Brain microvascular endothelial cell (primary cell): ENCODE data around the gene ANGEL1.
A peak's percentile ranks its signal among the peaks of the same experiment; 100 is the strongest.

Experiments
- DNase-seq: peaks from one replicate; pipeline ENCODE4 v3.0.0-alpha.2; 2020
- H3K27ac ChIP-seq: fragments of 250-450 bp; sonication (Bioruptor Pico); 2 replicates; pipeline ENCODE4 v1.5.1; 2020; ENCODE audit warnings: mild to moderate bottlenecking, moderate library complexity
- H3K27me3 ChIP-seq: fragments of 250-450 bp; sonication (Bioruptor Pico); replicated peaks from 2 replicates; pipeline ENCODE4 v1.5.1; 2020; ENCODE audit warnings: mild to moderate bottlenecking
- H3K36me3 ChIP-seq: fragments of 250-450 bp; sonication (Bioruptor Pico); replicated peaks from 2 replicates; pipeline ENCODE4 v1.5.1; 2020; ENCODE audit warnings: mild to moderate bottlenecking
- H3K4me3 ChIP-seq: 2 replicates; pipeline ENCODE4 v1.5.1; 2011; ENCODE audit warnings: low read depth, mild to moderate bottlenecking, control low read depth, low read length, moderate library complexity
- in situ Hi-C: cut with HindIII; loops from 2 replicates; pipeline ENCODE4 v1.10.0; 2017; ENCODE audit warnings: low sequenced_read_pairs, low pct_ligation_motif_present
- TF ChIP-seq, protein P1 (sequence below): IDR thresholded peaks from 2 replicates; pipeline ENCODE4 v1.5.1; 2011; ENCODE audit warnings: low read depth, mild to moderate bottlenecking, moderate library complexity, low read length, control low read depth, inconsistent platforms; ENCODE audit errors: missing control alignments

ANGEL1 gene

DNA sequence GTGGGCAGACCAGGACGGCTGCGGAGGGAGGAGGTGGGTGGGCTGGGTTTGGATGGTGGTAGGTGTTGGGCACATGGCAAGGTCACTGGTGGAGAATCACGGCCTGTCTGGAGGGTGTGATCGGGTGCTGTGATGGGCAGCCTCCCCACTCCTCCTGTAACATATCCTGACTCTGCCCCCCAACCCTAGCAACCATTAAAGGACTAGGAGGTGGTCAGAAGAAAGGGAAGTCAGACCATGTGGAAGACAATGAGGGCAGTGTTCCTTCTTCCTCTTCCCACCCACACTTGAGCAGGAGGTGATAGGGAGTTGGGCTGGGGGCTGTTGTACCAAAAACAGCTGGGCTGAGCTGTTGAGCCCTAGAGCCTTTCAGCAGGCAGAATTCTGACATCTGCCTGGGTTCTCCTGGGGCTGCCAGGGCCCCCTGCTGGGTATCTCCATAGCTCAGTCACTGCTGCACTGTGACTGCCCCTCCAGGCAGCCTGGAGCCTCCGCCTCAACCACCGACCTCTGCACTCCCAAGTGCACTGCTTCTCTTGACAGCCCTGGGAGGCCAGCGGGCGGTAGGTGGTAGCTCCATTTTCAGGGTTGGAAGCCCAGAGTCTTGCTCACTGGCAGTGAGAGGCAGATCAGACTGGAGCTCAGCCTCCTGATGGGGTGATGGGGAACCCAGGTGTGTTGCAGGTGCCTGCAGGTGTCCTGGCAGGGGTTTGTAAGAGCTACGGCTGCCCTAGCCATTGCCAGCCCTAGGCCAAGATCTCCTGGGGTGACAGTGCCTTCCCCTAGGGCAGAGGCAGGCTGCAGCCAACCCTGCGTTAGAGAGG, 36.0 kb downstream of the ANGEL1 start:
- Histone ChIP-seq H3K4me3 (no peak overlapping the region), H3K27me3 (no peaks in the 10 kb centered on the region), H3K36me3 (no peaks in the 10 kb centered on the region), H3K27ac (no peak overlapping the region)
- in situ Hi-C loops = no loop called here
- no peak for DNase-seq
- TF ChIP-seq, protein P1, sequence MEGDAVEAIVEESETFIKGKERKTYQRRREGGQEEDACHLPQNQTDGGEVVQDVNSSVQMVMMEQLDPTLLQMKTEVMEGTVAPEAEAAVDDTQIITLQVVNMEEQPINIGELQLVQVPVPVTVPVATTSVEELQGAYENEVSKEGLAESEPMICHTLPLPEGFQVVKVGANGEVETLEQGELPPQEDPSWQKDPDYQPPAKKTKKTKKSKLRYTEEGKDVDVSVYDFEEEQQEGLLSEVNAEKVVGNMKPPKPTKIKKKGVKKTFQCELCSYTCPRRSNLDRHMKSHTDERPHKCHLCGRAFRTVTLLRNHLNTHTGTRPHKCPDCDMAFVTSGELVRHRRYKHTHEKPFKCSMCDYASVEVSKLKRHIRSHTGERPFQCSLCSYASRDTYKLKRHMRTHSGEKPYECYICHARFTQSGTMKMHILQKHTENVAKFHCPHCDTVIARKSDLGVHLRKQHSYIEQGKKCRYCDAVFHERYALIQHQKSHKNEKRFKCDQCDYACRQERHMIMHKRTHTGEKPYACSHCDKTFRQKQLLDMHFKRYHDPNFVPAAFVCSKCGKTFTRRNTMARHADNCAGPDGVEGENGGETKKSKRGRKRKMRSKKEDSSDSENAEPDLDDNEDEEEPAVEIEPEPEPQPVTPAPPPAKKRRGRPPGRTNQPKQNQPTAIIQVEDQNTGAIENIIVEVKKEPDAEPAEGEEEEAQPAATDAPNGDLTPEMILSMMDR = peak; percentile 33

DNA sequence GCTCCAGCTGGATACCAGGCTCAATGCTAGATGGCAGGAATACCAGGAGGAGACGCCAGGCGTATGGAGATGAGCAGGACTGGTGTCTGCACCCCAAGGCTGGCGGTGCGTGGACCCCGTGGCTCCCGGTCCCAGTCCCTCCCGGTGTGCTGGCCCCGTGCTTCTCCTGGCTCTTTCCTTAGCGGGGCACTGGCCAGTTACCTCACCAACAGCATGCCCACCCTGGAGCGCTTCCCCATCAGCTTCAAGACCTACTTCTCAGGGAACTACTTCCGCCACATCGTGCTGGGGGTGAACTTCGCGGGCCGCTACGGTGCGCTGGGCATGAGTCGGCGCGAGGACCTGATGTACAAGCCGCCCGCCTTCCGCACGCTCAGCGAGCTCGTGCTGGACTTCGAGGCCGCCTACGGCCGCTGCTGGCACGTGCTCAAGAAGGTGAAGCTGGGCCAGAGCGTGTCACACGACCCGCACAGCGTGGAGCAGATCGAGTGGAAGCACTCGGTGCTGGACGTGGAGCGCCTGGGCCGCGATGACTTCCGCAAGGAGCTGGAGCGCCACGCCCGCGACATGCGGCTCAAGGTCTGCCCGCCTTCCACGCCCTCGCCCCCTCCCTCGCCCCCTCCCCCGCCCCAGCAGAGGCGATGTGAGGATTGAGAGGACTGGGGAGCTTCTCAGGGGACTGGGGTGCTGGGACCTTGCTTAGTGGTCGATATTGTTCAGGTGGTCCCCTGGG, 36.8 kb downstream of the ANGEL1 start:
- no peaks in the 10 kb centered on the region for H3K27me3 ChIP-seq
- TF ChIP-seq, protein P1 = no peak
- H3K36me3 ChIP-seq = no peaks in the 10 kb centered on the region
- no peak overlapping the region for H3K27ac ChIP-seq
- H3K4me3 ChIP-seq = no peak overlapping the region
- in situ Hi-C loops = no loop called here
- DNase-seq = no peak

DNA sequence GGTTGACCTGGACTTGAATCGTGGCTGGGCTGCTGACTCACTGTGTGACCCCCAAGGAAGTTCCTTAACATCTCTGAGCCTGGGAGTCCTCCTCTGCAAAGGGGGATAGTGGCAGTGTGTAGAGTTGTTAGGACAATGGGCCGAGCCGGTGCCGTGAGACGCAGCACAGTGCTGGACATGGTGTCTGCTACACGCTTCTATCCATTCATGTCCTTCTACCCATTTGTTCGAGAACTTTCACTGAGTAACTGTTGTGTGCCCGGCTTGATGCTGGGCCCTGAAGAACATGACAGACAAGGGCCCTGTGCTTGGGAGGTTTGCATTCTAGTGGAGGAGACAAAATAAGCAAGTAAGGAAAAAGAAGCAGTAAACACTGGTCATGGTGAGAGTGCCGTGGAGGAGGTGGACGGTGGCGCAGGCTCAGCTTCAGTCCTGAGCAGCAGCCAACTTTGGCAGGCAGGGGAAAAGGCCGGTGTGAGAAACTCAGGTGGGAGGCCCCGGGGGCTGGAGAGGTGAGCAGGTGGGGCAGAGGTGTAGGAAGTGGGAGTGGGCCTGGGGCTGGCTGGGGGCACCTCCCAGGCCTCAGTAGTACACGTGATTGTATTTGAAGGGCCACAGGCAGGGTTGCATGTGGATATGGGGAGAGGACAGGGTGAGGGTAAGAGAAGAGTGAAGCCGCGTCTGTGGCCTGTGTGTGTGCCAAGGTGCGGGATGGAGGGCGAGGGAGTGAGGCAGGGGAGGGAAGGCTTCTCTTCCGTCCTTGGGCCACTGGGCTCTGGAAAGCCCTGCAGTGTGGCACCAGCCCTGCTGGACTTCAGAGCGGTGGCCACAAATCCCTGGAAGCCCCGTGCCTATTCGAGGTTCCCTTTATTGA, 37.6 kb downstream of the ANGEL1 start:
- TF ChIP-seq, protein P1 = no peak
- in situ Hi-C loops = no loop called here

DNA sequence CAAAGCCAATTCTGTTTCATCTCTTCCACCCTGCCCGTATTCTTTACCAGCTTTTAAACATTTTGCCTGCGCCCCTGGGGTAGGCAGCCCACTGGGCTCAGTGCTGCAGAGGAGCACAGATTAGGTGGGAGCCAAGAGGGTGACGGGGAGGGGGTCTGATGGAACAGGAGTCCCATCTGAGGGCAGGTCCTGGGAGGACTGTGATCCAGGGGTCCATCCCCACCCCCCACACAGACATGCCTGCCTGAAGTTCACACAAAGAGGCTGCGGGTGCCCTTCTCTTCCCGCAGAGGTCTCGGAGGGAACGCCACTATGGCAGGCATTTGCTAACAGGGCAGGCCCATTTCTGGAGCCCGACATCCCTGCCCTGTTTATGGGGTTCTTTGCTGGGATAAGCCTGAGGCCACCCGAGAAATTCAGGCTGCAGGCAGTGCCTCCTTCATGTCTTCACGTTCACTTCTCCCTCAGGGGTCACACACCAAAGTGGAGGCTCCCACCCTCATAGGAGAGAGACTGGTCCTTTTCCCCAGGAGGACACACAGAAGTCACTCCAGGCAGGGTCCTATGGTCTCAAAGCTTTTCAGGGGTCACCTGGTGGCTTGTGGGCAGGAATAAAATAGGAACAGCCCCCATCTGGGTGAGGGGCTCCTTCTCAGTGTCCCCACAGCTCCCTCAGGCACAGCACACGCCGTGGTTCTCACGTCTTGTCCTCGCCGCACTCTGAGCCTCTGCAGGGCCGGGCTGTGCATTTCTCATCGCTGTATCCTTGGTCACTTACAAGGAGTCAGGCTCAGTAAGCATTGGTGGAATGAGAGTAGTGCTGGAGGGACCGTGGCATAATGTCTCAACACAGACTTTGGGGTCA, 38.5 kb downstream of the ANGEL1 start:
- TF ChIP-seq, protein P1 = no peak
- DNase-seq = no peak
- Histone ChIP-seq H3K4me3 (no peak overlapping the region), H3K27ac (peak overlapping the region; percentile 13), H3K36me3 (no peaks in the 10 kb centered on the region), H3K27me3 (no peaks in the 10 kb centered on the region)
- in situ Hi-C loops = no loop called here

More for the DNA sequence above, 37.6 kb downstream of the ANGEL1 start:
- H3K27me3 ChIP-seq = no peaks in the 10 kb centered on the region
- H3K36me3 ChIP-seq = no peaks in the 10 kb centered on the region
- DNase-seq = no peak
- no peak overlapping the region for H3K4me3 ChIP-seq
- no peak overlapping the region for H3K27ac ChIP-seq

DNA sequence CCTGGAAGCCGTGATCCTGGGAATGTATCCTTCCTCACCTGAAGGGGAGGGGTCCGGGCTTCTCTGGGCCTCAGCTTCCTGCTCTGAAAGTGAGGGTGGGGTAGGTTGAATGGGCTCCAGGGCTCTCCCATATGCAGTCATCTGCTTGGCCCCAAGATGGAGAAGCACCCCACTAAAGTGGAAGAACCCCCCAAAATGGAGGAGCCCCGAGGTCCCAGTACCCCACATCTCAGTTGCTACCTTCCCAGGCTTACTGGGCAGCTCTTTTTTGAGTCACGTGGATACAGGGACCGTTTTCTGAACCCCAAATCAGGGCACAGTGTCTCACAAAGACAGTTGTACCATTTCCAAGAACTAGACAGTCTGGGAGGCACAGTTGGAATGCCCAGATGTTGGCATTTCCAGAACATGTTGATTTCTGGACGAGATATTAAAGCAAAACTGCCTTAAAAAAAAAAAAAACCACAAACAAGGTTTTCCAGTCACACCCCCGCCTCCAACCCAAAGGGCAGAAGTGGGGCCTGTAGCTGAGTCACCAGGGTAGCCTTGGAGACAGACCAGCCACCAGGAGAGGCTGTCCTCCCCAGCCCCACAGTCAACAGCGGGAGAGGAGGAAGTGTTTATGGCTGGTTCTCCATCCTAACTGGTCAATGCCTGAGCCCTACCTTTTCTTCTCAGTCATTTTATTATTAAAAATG, 39.3 kb downstream of the ANGEL1 start:
- no peaks in the 10 kb centered on the region for H3K27me3 ChIP-seq
- peak overlapping the region; percentile 70 for H3K27ac ChIP-seq
- TF ChIP-seq, protein P1 = peak; percentile 32
- peak; percentile 87 for DNase-seq
- no peak overlapping the region for H3K4me3 ChIP-seq
- no peaks in the 10 kb centered on the region for H3K36me3 ChIP-seq
- in situ Hi-C loops = no loop called here
